Measurements from ENCODE around the gene NSL1.
"Not testable (repeated sequence)": the region's sequence is repeated elsewhere in the genome, so short reads cannot be mapped to it uniquely, and the experiment has no call there.

NSL1 gene

DNA sequence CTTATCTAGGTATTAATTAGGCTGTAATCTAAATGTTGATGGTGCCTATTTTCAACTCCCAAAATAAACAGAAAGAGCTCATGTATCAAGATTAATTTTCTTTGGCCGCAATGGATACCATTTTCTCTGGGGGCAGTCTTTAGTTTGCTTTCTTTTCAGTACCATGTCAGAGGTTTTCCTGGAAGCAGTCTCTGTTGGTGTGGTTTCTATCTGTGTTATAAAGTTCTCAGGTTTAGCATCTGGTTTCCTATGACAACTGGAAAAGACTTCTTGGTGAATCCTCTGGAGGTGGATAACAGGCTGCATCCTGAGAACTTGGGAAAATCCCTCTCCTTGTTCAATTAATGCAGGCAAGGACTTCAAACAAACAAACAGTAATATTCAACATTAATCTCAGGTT is 53.2 kb downstream of the NSL1 start:
- TF ChIP-seq, protein P1, sequence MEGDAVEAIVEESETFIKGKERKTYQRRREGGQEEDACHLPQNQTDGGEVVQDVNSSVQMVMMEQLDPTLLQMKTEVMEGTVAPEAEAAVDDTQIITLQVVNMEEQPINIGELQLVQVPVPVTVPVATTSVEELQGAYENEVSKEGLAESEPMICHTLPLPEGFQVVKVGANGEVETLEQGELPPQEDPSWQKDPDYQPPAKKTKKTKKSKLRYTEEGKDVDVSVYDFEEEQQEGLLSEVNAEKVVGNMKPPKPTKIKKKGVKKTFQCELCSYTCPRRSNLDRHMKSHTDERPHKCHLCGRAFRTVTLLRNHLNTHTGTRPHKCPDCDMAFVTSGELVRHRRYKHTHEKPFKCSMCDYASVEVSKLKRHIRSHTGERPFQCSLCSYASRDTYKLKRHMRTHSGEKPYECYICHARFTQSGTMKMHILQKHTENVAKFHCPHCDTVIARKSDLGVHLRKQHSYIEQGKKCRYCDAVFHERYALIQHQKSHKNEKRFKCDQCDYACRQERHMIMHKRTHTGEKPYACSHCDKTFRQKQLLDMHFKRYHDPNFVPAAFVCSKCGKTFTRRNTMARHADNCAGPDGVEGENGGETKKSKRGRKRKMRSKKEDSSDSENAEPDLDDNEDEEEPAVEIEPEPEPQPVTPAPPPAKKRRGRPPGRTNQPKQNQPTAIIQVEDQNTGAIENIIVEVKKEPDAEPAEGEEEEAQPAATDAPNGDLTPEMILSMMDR (IDR thresholded peaks at IDR 0.05; ENCODE audit: insufficient read depth, low read depth, low read length, missing control alignments) = no peak
- no peak for DNase-seq (ENCODE audit: low read depth)
- H3K4me3 ChIP-seq (ENCODE audit: low read depth, low read length) = no peak overlapping the region

DNA sequence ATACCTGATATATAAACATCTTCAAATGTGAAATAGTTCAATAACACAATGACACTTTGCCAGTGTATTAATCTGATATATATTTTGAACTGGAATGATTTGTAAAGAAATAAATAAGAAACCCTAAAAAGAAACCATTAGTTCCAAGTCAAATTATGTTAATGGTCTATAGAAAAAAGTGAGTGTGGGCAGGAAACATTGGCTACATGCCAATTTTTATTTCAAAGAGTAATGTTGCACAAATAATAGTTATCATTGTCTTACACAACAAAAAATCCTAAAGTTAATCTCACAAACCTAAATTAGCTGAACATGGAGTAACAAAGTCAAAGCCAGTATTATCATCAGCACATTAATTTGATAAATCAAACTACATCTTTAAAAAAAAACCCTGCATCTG is 54.0 kb downstream of the NSL1 start:
- TF ChIP-seq, protein P1 (IDR thresholded peaks at IDR 0.05; ENCODE audit: insufficient read depth, low read depth, low read length, missing control alignments) = no peak
- DNase-seq (ENCODE audit: low read depth) = no peak
- H3K4me3 ChIP-seq (ENCODE audit: low read depth, low read length) = no peak overlapping the region

DNA sequence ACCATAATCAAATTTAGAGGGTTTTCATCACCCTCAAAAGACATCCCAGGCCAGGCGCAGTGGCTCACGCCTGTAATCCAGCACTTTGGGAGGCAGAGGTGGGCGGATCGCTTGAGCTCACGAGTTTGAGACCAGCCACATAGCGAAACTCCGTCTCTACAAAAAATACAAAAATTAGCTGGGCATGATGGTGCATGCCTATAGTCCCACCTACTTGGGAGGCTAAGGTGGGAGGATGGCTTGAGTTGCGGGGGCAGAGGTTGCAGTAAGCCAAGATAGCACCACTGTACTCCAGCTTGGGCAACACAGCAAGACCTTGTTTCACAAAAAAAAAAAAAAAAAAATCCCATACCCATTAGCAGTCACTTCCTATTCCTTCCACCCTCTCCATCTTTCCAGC is 58.5 kb downstream of the NSL1 start:
- H3K4me3 ChIP-seq (ENCODE audit: low read depth, low read length) = no peak overlapping the region
- TF ChIP-seq, protein P1 (IDR thresholded peaks at IDR 0.05; ENCODE audit: insufficient read depth, low read depth, low read length, missing control alignments) = no peak
- no peak for DNase-seq (ENCODE audit: low read depth)

DNA sequence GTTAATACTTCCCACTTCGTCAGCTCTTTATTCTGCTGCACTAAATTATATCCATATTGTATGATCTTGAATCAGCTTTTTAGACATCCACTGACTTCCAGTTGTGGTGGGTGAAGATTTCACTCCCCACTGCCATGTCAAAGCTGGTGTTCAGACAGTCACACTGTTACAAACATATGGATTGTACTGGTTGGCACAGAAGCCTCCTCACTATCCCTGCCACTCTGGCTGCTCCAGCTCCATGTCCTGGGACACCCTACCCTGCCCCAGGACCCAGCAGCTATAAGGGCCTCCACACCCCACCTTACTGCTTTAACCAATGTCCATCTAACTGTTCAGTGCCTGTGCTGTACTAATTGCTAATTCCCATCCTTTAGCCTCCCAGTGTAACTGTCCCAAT is 59.9 kb downstream of the NSL1 start:
- TF ChIP-seq, protein P1 (IDR thresholded peaks at IDR 0.05; ENCODE audit: insufficient read depth, low read depth, low read length, missing control alignments) = no peak
- H3K4me3 ChIP-seq (ENCODE audit: low read depth, low read length) = no peak overlapping the region
- DNase-seq (ENCODE audit: low read depth) = no peak

DNA sequence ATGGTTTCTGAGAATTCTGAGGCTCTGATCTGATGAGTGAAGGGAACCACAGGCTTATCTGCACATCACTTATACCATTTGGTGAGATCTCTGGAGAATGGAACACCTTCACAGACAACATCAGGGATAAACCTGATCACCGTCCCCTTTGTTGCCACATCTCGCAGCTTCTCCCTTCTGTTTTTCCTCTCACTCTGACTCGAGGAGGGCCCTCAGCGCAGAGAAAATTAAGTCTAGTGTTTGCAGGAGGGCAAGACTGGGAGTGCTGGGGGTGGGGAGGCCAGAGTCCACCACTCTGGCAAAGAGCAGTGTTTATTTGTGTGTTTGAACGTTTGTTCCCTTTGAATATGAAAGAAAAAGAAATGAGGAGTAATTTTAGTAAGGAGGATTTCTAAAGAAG is 63.0 kb downstream of the NSL1 start:
- DNase-seq (ENCODE audit: low read depth) = no peak
- TF ChIP-seq, protein P1 (IDR thresholded peaks at IDR 0.05; ENCODE audit: insufficient read depth, low read depth, low read length, missing control alignments) = no peak
- no peak overlapping the region for H3K4me3 ChIP-seq (ENCODE audit: low read depth, low read length)

DNA sequence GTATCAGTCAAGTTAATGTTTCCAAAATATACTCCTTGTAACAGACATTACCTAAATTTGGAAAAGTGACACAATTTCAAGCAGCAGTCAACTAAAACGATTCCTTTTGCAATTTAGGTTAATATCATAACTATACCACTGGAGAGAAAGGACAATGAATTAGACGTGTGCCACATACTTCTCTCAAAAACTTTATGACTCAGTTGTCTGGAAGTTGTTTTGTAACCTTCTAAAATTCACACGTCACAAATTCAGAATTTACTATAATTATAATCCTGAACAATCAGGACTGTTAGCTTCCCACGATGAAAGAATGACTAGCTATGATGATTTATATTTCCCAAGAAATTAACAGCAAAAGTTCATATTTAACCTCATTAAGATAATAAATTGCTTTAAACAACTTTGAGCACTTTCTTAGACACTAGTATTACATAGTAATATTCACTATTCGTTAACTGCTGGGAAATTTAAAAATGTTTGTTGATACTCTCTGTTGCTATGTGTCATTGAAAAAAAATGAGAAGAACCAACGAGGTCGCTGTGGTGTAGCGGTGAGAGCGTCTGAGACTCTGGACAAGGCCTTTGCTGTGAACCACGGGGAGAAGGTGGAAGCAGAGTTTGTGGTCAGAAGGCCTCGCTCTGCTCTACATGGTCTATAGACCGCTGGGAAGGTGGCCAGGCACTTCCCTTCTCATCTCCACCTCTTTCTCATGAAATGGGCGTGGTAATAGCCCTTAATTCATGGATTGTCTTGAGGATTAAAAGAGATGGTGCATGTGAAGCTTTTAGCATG is 64.0 kb downstream of the NSL1 start:
- H3K4me3 ChIP-seq (ENCODE audit: low read depth, low read length) = no peak overlapping the region

DNA sequence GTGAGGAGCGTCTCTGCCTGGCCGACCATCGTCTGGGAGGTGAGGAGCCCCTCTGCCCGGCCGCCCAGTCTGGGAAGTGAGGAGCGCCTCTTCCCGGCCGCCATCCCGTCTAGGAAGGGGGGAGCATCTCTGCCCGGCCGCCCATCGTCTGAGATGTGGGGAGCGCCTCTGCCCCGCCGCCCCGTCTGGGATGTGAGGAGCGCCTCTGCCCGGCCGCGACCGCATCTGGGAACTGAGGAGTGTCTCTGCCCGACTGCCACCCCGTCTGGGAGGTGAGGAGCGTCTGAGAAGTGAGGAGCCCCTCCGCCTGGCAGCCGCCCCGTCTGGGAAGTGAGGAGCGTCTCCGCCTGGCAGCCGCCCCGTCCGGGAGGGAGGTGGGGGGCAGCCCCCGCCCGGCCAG is 66.9 kb downstream of the NSL1 start:
- H3K4me3 ChIP-seq (ENCODE audit: low read depth, low read length); DNase-seq (ENCODE audit: low read depth): not testable (repeated sequence)

More for the DNA sequence above, 64.0 kb downstream of the NSL1 start:
- TF ChIP-seq, protein P1 (IDR thresholded peaks at IDR 0.05; ENCODE audit: insufficient read depth, low read depth, low read length, missing control alignments) = no peak
- no peak for DNase-seq (ENCODE audit: low read depth)

Measured in GM12865 (cell line).